Fibroblast of upper back skin (primary cell): ENCODE measurements around the gene RPTOR.

Source experiments
- DNase-seq: peaks from one replicate; pipeline ENCODE4 v3.0.0-alpha.2; 2013

Gene RPTOR

DNA sequence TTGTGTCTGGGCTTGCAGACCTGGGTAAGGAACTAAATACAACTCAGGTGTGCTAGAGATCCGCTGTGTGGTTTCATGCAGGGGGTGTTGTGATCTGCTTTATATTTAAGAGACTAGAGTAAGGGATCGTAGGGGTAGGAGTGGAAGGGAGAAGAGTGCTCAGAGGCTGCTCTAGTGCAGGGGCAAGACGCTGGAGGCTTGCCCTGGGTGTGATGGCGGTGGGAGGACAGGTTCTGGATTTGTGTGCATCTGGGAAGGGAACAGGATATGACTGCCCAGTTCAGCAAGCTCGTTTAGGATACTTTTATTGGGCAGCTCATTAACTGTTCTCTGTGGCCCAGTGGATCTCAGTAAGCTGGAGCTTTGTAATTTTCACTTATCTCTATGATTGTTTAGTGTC lies 47.6 kb downstream of the RPTOR start:
- no peak for DNase-seq

DNA sequence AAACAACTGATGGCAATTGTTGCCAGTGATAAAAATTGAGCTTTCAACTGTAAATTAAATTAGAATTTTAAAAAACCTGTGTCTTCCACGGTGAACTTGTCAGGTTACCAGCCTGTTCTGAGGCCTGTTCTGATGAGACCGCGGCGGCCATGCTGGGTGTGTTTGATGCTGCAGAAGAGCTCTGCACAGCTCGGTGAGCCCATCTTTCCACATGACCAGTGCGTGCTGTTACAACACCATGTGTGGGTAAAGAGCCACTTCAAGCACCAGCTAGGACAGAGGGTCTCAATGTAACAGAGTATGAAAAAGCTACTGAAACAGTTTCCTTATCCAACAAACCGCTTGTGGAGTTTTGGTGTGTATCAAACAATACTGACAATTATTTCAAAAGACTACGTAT lies 48.5 kb downstream of the RPTOR start:
- no peak for DNase-seq

DNA sequence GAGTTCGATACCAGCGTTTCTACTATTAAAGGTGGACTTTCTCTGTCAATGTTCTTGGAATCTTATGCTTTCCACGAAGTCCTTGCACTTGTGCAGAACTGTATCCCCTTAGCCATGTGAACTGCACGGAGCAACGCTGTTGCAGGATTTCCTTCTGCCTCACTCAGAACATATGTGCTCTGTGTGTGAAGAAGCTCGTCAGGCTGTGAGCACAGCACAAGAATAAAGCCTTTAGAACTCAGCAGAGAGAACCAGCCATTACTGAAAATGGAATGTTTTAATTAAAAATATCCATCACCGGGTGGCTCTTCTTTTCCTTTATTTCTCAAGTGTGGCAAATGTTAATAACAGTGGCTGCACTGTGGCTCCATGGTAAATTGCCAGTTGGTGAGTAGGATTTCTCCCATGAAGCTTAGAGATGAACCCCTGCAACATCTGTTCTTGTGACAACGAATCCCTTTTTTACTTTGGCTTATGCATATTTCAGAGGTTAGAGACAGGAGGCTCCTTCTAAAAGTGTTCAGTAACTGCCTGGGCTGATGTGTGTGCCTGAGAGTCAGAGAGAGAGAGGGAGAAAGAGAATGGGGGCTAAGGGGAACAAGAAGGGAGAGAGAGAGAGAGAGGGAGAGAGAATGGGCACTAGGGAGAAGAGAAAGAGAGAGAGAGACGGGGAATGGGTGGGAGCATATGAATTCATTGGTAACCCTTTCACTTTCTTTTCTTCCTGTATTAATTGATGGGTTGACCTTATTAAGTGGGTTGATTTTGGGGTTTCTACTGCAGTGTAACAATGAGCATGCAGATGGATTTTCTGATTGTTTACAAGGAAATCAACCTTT lies 50.0 kb downstream of the RPTOR start:
- DNase-seq = peak; percentile 22

DNA sequence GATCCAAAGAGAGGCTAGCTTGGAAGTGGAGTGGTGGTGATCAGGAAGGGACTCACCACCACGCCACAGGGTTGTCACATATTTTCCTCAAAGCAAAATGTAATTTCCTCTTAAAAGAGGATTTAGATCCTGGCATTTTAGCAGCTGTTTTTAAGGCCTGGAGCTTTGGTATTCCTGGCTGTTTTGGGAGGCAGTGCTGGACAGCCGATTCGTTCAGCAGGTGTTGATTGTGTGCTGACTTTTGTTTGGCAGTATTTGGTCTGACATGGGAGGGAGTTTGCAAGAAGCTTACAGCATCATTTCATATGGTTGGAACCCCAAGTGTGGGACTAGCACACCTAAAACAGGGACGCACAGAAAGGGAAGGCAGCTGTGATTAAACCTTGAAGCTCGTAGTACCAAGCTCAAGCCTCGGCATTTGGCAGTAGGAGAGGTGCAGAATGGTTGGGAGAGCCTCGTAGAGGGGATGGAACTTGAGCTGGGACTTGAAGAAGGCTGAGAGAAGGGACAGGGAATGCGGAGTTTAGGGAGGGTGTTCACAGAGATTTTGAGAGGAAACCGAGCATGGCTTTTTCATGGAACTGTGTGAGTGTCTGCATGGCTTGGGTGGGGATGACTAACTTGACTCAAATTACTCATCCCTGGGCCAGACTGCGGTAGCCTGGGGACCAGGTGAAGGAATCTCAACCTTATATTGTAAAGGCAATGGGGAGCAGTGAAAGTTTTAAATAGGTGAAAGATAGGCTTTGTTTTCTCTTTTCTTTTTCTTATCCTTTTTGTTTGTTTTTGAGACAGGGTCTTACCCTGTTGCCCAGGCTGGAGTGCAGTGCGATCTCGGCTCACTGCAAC lies 52.3 kb downstream of the RPTOR start:
- DNase-seq = no peak

DNA sequence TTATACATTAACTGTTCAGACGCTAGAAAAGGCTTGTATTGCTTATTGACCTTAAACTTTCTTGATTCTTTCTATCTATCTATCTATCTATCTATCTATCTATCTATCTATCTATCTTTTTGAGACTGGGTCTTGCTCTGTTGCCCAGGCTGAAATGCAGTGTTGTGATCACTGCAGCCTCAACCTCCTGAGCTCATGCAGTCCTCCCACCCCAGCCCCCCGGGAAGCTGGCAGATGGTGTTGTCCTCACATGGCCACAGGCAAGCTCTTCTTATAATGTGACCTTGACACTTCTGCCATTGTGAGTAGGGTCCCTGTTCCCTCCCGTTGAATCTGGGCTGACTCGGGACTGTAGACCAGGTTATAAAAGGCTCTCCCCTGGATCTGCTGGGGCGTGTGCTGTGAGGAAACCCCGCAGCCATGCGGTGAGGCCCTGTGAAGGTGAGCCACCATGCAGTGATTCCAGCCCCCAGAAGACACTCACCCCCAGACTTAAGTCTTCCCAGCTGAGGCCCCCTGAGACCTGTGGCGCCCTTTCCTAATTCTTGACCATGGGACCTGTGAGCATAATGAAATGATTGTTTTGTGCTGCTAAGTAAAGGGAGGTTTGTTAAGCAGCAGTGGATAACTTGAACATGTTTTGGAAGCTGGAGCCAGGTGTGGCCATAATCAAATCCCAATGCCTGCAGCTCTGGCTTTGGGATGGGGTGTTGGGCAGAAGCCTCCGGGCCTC lies 54.3 kb downstream of the RPTOR start:
- no peak for DNase-seq

DNA sequence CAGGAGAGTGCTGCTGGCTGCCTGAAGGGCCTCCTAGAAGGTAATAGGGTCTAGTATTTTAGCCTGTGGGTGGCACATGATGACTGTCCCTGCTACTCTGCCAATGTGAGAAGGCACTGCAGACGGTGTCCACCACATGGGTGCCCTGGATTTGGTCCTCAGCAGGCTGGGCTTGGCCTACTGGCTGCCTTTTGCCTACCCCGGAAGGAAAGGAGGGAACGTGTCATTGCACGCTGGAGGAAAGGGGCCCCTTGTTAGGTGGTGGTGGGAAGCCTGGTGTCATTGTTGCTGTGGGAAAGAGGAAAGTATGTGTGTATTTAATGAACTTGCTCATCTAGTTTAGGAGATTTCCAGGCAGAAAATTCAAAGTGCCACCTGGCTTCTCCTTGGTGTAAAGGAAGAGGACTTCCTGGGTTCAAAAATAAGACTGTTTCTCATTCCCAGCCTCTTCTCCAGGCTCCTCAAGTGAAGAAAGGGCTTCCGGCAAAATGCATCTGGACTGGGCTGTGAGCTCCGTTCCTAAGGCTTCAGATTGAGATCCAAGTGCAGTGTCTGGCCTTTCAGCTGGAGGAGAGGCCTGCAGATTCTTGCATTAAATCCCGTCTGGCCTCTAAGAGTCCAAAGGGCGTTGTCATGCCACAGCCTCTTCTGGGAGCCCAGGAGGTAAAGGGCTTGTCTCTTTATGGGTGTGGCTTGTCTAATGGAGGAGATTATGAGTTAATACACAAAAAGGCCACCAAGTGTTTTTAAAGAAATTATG lies 55.1 kb downstream of the RPTOR start:
- no peak for DNase-seq

DNA sequence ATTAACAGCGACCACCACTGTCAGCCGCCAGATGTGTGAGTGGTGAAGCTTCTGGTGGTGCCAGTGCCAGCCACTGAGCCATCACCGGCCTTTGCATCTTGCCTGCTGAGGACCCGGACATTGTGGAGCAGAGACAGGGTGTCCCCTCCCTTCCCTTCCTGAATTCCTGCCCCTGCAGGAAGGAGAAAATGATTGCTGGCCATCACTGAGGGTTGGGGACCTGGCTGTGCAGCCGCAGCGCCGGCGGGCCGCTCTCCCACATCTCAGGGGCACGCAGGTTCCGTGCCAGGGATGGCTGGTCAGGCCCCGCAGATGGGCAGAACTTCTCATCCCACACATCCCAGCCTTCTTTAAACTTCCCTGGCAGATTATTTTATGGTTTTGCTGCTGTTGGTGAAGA lies 56.5 kb downstream of the RPTOR start:
- no peak for DNase-seq

DNA sequence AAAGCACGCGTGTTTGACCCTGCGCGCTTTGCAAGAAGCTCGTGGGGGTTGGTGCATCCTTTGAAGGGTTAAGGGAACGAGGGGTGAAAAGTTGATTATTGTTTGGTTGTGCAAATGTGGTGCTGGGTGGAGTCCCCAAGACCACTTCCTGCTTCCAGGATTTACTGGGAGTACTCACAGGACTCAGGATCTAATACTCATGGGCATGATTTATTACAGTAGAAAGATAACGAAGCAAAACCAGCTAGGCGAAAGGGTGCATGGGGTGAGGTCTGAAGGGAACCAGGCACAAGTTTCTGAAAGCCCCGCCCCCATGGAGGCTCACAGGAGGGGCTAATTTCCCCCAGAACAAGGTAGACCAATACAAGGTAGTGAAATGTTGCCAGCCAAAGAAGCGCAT lies 58.8 kb downstream of the RPTOR start:
- DNase-seq = no peak

DNA sequence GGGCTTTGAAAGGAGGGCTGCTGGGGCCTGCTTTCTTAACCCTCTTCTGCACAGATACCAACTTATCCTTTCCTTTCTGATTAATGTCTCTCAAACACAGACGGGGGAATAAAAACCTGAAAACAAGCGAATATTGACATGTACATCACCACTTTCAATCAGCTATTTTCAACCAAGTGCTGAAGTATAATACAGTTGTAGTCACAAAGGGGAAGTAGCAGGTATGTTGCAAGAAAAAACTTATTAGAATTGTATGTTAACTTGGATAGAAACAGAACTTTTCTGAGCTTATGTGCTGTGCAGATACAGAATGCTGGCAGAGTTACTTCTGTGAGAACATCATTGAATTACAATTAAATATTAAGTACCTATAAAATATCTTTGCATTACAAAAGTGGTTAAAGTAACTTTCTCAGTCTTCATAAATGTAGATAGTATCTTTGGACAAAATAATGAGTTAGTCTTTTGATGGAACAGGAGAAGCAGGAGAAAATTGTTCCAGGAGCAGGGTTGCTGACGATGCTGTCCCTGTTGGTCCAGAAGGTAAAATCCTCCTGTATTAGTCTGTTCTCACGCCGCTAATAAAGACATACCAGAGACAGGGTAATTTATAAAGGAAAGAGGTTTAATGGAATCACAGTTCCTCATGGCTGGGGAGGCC lies 59.5 kb downstream of the RPTOR start:
- no peak for DNase-seq

DNA sequence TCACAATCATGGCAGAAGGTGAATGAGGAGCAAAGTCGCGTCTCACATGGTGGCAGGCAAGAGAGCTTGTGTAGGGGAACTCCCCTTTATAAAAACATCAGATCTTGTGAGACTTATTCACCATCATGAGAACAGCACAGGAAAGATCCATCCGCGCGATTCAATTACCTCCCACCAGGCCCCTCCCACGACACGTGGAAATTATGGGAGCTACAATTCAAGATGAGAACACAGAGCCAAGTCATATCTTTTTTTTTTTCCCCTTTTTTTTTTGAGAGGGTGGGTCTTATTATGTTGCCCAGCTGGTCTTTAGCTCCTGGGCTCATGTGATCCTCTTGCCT lies 60.0 kb downstream of the RPTOR start:
- DNase-seq = no peak

DNA sequence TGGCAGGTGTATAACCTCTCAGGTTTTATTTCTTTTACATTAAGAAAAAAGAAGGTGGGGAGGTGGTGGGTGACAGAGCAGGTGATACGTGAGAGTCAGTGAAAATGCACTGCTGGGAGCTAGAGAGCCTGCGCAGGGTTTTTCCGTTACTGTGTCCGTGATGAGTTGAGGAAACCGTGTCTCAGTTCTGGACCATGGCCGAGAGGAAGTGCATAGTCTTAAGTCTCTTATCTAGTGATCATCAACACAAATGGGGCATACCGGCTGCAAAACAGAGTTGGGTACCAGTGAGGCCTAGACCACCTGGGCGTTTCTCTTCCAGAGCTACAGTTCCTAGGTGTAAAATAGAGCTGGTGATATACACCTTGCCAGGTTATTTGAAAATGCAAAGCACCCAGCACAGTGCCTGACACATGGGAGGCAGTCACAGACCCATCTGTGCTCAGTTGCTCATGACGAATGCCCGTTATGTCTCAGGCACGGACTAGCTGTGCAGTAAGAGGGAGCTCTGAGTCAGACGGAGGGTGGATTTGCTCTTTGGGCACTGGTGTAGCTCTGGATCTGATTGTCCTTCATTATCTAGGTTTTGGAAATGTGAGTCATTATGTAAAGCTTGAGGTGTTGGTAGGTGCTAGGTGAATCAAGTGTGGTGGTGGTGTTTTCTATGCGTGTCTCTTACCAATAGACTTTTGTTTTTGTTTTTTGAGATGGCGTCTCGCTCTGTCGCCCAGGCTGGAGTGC lies 60.9 kb downstream of the RPTOR start:
- DNase-seq = no peak

DNA sequence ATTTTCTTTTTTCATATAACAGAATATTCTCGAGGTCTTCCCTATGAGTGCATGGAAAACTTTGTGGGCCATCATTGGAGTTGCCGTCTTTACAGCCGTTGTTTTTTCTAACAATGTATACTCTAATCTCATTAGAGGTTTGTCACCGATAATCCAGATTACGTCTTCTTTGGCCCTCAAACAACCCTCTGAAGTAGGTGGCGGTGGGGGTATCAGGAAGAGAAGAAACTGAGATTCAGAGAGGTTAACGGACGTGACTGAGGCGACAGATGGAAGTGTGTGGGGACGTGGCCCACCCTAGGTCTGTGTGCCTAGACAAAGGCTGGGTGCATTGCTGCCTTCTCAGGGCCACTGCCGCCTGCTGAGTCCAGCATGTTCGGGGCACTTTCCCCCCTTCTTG lies 63.7 kb downstream of the RPTOR start:
- no peak for DNase-seq

DNA sequence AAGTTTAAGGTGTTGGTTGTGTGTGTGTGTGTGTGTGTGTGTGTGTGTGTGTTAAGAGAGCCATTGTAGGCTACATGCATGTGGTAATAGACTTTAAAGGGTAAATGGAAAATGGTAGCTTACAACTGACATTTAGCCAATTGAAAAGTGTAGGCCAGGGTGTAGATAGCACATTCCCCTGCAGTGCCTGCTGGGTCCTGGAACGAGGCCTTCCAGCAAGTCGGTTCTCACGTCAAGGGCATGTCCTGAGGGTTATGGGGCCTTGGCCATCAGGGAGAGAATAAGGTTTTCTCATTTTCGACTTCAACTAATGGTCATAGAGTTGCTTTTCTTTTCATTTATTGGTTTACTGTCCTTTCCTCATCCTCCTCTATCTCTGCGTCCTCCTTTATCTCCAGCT lies 65.1 kb downstream of the RPTOR start:
- DNase-seq = no peak

DNA sequence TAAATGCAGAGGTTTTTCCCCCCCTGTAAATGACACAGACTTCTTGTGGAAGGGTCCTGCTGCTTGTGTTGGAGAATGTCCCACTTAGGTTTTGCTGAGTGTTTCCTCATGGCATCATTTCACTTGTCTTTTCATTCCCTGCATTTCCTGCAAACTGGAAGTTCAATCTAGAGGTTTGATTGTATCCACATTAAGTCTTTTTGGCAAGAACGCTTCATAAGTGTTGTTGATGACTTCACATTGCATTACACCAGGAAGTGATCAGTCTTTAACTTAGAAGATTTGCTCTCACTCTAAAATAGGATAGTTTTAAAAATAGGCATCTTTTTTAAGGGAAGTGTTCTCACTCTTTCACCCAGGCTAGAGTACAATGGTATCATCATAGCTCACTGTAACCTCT lies 67.2 kb downstream of the RPTOR start:
- no peak for DNase-seq

DNA sequence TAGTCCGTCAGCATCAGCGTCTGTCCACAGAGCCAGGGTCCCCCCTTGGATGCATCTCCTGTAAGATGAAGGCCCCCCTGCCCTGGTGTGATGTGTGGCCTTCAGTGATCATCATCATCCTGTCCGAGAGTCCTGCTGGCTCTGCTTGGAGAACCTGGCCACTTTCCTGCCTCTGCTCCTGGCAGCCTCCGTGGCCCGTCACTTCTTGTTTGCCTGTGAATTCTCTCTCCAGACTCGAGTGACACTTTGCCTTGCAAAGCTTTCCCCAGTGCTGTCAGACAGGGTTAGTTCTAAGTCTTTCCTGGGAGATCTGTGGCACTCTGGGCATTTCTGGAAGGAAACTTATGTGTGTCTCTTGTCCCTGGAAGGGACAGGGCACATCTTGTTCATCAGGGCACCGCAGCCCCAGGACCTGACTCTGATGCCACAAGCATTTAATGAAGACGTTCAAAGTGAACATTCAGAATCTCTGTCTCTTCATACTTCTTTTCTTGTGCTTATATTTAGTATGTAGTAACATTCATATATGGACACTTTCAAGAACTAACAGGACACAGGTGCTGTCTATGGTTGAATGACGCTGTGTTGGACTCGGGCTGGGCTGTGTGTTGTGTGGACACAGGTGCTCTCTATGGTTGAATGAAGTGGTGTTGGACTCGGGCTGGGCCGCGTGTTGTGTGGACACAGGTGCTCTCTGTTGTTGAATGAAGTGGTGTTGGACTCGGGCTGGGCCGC lies 68.5 kb downstream of the RPTOR start:
- no peak for DNase-seq

DNA sequence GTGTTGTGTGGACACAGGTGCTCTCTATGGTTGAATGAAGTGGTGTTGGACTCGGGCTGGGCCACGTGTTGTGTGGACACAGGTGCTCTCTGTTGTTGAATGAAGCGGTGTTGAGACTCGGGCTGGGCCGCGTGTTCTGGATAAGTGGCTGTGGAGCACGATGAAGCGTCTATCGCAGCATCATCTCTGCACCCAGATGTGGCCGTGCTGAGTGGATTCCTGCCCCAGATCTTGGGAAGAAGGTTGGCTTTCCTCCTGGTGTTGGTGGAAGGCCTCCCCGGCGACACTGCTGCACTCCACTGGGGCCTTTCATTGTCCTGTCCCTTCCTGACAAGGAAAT lies 69.1 kb downstream of the RPTOR start:
- no peak for DNase-seq

DNA sequence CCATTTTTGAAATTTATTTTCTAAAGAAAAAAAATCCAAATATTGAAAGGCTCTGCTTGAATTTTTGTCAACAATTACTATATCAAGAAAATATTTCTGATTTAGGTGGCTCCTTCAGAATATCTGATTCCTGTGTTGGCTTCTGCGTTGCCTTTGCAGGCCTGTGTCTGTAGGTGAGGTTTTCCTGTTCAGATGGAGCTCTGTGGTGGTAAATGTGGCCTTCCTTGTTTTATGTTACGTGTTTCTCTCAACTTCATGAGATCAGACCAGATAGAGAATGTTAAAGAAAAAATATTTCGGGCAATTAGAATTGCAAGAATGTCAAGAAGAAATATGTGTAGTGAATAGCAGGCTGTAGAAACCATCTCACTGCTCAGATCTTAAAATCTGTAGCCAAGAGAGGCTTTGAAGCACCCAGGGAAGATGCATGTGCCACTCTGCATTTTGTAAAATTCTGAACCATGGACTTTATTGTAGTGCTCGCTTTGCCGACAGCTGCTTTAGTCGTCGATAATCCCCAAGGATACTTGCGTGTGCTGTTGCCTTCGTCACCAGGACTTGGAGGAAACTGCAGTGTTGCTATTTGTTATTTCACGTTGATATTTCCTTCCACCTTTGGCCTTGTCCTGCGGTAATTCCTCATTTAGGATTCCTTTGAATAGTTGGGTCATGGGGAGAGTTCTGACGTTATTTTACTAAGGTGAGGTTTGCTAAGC lies 69.9 kb downstream of the RPTOR start:
- DNase-seq = no peak

DNA sequence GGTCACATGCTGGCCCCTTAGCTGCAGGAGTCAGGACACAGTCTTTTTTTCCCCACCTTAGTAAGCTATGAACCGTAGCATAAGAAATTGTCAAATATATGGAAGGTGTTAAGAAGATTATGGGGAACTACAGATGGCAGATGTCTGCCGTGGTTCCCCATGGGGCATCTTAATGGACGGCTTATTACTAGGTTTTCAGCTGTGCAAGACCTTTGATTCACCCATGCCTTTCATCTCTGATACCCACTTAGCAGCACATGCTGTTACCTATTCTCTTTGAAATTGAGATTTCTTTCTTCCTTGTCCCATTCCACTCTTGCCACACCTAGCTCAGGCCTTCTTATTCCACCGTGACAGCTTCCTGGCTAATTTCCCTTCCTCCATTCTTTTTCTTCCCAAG lies 70.7 kb downstream of the RPTOR start:
- DNase-seq = no peak

DNA sequence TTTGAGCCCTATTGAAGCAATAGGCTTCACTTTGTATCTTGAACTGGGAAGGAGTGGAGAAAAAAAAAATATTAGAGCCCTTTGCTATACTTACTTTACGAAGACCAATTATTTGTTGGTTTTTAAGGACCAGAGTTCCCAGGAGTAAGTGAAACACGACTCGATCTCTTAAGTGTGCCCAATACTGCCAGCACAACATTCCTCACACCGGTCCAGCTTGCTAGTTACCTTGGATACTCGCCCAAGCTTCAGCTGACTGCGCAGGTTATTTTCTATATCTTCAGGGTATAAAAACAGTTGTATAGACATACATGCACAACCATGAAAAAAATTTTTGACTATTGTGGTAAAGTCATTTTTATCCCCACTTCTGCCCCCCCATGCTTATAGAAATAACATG lies 72.1 kb downstream of the RPTOR start:
- no peak for DNase-seq

DNA sequence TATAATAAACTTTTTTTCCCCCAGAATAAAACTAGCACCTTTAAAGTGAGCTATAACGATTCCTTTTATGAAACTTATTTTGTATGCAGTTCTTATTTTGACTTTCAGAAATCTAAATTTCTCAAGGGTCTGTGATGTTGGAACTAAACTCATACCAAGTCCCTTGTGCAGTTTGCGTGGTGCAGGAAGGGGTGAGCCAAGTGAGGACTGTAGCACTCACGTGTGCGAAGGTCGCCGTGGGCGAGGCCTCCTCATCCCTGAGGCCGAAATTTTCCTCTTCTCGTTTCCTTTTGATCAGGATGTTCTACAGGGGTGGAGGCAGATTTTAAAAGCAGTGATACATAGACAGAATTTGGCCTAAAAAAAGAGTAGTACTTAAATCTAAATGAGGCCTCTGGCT lies 73.7 kb downstream of the RPTOR start:
- DNase-seq = no peak
